Measurements from ENCODE around the gene COL28A1.

The COL28A1 gene

DNA sequence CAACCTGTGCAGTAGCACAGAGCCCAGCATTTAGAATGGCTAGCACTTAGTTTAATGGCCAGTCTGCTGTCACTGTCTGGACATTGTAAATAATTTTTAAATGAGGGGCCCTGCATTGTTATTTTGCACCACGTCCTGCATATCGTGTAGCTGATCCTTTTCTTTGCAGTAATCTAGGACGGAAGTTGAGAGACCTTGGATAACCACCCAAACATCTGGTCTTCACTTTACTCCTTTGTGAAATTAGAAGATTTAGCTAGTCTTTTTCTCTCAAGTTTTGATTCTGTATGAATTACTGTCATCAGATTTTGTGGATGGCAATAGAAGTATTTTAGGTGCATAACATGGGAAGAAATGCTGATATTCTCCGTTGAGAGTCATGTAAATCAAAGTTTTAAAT lies 32.9 kb upstream of the COL28A1 start:
- peaks cover 30% of the 10 kb centered on the region for H3K4me1 ChIP-seq (ENCODE audit: insufficient read depth, low read length, severe bottlenecking)
- peaks cover 29% of the 10 kb centered on the region for H3K36me3 ChIP-seq (ENCODE audit: insufficient read depth, low read length)
- H3K4me3 ChIP-seq (ENCODE audit: low read depth, low read length, poor library complexity, severe bottlenecking), result peak overlapping the region; percentile 80
- peaks cover 42% of the 10 kb centered on the region for H3K79me2 ChIP-seq (ENCODE audit: insufficient read depth, low read length)
- H4K20me1 ChIP-seq (ENCODE audit: insufficient read depth, low read length), result no peaks in the 10 kb centered on the region
- H2AFZ ChIP-seq (ENCODE audit: low read length), result no peak overlapping the region
- peak overlapping the region; percentile 78 for H3K27ac ChIP-seq (ENCODE audit: low read depth, low read length, poor library complexity, severe bottlenecking)
- H3K4me2 ChIP-seq (ENCODE audit: low read length), result peak overlapping the region; percentile 99
- H3K27me3 ChIP-seq (ENCODE audit: insufficient read depth, low read length), result no peaks in the 10 kb centered on the region
- H3K9me2 ChIP-seq (ENCODE audit: low read depth, low read length), result no peaks in the 10 kb centered on the region
- TF ChIP-seq, protein P1, sequence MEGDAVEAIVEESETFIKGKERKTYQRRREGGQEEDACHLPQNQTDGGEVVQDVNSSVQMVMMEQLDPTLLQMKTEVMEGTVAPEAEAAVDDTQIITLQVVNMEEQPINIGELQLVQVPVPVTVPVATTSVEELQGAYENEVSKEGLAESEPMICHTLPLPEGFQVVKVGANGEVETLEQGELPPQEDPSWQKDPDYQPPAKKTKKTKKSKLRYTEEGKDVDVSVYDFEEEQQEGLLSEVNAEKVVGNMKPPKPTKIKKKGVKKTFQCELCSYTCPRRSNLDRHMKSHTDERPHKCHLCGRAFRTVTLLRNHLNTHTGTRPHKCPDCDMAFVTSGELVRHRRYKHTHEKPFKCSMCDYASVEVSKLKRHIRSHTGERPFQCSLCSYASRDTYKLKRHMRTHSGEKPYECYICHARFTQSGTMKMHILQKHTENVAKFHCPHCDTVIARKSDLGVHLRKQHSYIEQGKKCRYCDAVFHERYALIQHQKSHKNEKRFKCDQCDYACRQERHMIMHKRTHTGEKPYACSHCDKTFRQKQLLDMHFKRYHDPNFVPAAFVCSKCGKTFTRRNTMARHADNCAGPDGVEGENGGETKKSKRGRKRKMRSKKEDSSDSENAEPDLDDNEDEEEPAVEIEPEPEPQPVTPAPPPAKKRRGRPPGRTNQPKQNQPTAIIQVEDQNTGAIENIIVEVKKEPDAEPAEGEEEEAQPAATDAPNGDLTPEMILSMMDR (IDR thresholded peaks at IDR 0.05; ENCODE audit: low read length), result no peak
- no peak for TF ChIP-seq EZH2 (IDR thresholded peaks at IDR 0.05; ENCODE audit: borderline replicate concordance, low read length)
- H3K9me3 ChIP-seq (ENCODE audit: low read length), result no peaks in the 10 kb centered on the region
- peak overlapping the region; percentile 80 for H3K9ac ChIP-seq (ENCODE audit: low read length)
- H3F3A ChIP-seq (ENCODE audit: insufficient read depth, low read length), result no peaks in the 10 kb centered on the region

- Histone ChIP-seq H3F3A (ENCODE audit: insufficient read depth, low read length) (no peaks in the 10 kb centered on the region), H4K20me1 (ENCODE audit: insufficient read depth, low read length) (no peaks in the 10 kb centered on the region), H3K27ac (ENCODE audit: low read depth, low read length, poor library complexity, severe bottlenecking) (peak overlapping the region; percentile 78), H3K9me3 (ENCODE audit: low read length) (no peaks in the 10 kb centered on the region), H3K27me3 (ENCODE audit: insufficient read depth, low read length) (no peaks in the 10 kb centered on the region), H3K4me1 (ENCODE audit: insufficient read depth, low read length, severe bottlenecking) (peaks cover 30% of the 10 kb centered on the region), H3K4me3 (ENCODE audit: low read depth, low read length, poor library complexity, severe bottlenecking) (peak overlapping the region; percentile 80), H3K36me3 (ENCODE audit: insufficient read depth, low read length) (peaks cover 24% of the 10 kb centered on the region), H3K9ac (ENCODE audit: low read length) (peak overlapping the region; percentile 80), H3K4me2 (ENCODE audit: low read length) (peak overlapping the region; percentile 99), H3K79me2 (ENCODE audit: insufficient read depth, low read length) (peaks cover 42% of the 10 kb centered on the region), H2AFZ (ENCODE audit: low read length) (no peak overlapping the region), H3K9me2 (ENCODE audit: low read depth, low read length) (no peaks in the 10 kb centered on the region)
- no peak for TF ChIP-seq EZH2 (IDR thresholded peaks at IDR 0.05; ENCODE audit: borderline replicate concordance, low read length)
- TF ChIP-seq, protein P1 (IDR thresholded peaks at IDR 0.05; ENCODE audit: low read length), result no peak
These were observed 32.3 kb upstream of the COL28A1 start for GRCh38 chr7:7567898-7568531.

DNA sequence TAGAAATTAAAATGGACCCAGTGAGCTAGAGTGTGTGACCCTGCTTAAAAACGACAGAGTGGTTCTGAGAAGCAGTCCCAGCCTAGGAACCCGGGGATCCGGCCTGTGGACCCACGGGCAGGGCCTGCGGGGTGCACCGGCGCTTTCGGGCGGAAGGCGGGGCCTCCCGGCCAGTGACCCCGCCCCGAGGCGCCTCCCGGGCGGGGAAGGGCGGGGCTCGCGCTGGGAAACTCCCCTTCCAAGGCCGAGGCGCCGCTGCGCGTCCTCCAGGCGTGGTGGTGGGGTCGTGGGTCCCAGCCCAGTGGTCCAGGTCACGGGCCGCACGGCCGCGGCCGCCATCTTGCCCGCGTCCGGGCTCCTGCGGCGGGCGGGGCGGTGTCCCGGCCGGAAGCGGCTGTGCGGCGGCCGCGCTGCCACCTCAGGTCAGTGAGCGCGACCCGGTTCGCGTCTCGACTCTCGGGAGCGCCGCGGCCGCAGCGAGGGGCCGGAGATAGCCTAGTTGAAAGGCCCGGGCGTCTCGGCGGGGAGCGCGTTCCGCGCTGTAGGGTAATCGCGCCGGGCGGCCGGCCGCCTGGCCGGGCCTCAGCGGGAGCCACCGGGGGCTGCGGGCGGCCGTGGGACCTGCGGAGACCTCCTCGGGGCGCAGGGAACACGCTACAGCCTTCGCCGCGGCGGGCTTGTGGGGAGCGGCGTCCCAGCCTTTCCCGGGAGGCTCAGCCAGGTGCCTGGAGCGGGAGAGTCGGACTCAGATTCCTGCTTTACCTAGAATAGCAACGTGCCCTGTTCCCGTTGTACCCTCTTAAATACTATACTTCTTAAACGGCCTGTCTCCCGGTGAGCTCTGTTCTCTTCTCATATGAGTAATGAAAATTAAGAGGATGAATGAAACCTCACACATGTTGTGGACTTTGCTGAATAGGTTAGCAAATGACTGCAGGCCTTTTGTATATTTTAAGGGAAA lies 31.3 kb upstream of the COL28A1 start, which contains the start of gene MIOS:
MIOS (plus strand) TSS at position 234 of the 961 bp plus-strand sequence. CDS start 5,592 bp downstream, outside the sequence.
- H3K79me2 ChIP-seq (ENCODE audit: insufficient read depth, low read length), result peaks cover 41% of the 10 kb centered on the region
- no peaks in the 10 kb centered on the region for H4K20me1 ChIP-seq (ENCODE audit: insufficient read depth, low read length)
- H3K4me3 ChIP-seq (ENCODE audit: low read depth, low read length, poor library complexity, severe bottlenecking), result peak within 1 kb of the TSS; percentile 80
- H3K27me3 ChIP-seq (ENCODE audit: insufficient read depth, low read length), result no peaks in the 10 kb centered on the region
- peak within 1 kb of the TSS; percentile 78 for H3K27ac ChIP-seq (ENCODE audit: low read depth, low read length, poor library complexity, severe bottlenecking)
- peak within 1 kb of the TSS; percentile 99 for H3K4me2 ChIP-seq (ENCODE audit: low read length)
- H3K4me1 ChIP-seq (ENCODE audit: insufficient read depth, low read length, severe bottlenecking), result peaks cover 30% of the 10 kb centered on the region
- no peaks in the 10 kb centered on the region for H3F3A ChIP-seq (ENCODE audit: insufficient read depth, low read length)
- peaks cover 13% of the 10 kb centered on the region for H3K36me3 ChIP-seq (ENCODE audit: insufficient read depth, low read length)
- H3K9me3 ChIP-seq (ENCODE audit: low read length), result no peaks in the 10 kb centered on the region
- H2AFZ ChIP-seq (ENCODE audit: low read length), result peak within 1 kb of the TSS; percentile 89
- H3K9me2 ChIP-seq (ENCODE audit: low read depth, low read length), result no peaks in the 10 kb centered on the region
- H3K9ac ChIP-seq (ENCODE audit: low read length), result peak within 1 kb of the TSS; percentile 80
- TF ChIP-seq, protein P1 (IDR thresholded peaks at IDR 0.05; ENCODE audit: low read length), result no peak
- no peak for TF ChIP-seq EZH2 (IDR thresholded peaks at IDR 0.05; ENCODE audit: borderline replicate concordance, low read length)

Data from OCI-LY1 (cell line).